Activated T-cell treated with anti-CD3 and anti-CD28 coated beads, Interleukin-2, amount 50 U/mL, for 48 hours (primary cell): Measurements from ENCODE around the gene SURF1.

Experiments
- DNase-seq, 2 experiments: peaks; one replicate each; pipeline ENCODE4 v3.0.0-alpha.2; 2020

Gene SURF1

GRCh38 chr9:133315997-133316396 lies 40.3 kb downstream of the SURF1 start:
- no peak for DNase-seq

DNA sequence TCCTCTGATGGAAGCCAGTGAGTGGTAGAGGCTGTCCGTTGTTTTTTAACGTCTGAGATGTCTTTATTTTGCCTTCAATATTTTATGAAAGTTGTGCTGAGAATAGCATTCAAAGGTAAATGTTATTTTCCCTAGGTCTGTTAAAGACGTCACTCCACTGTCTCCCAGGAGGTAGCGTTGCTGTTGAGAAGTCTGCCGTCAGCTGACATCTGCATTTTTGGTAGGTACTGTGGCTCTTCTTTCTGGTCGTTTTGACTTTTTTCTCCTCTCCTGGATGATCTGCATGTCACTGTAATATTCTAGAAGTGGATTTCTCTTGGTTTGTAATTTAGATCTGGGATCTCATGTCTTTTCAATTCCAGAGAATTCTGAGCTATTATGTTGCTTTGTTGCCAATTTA lies 46.7 kb downstream of the SURF1 start:
- DNase-seq = no peak

GRCh38 chr9:133307301-133307700 lies 49.0 kb downstream of the SURF1 start:
- no peak for DNase-seq

DNA sequence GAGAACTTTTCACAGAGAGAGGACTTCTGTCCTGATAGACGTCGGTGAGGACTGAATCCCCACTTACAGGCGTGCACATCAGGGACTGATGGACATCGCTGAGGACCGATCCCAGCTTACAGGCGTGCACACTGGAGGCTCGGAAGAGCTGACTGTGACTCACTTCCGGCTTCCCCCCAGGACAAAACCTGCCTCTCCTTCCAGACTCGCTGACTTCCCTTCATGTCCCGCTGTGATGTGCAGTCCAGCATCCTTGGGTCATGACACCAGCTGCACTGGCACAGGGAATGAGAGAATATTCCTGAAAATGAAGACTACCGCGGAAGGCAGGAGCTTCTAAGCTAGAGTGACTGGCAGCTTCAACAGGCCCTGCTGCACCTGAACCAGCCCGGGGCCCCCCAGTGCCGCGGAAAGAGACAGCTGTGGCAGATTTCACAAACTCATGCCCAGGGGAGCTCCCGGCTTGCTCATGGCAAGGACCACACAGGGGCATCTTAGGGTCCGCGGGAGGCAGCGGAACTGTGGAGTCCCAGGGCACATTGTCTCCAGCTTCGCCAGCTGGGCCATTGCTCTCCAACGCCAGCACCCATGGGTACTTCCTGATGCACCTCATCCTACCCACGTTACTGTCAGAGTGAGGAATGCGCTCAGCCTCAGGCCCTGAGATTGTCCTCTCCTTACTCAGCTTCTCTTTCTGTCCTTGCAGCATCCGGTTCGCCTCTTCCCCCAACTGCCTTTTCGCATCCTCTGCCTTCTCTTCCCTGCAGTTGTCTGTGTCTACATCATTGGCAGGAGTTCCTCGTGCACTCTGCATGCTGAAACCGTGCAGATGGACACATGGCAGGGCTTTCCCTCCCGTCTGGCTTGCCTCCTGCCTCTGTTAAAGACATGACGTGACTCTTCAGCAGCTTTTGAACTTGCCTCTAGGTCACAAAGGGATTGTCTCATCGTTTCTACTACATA lies 49.8 kb downstream of the SURF1 start:
- no peak for DNase-seq

DNA sequence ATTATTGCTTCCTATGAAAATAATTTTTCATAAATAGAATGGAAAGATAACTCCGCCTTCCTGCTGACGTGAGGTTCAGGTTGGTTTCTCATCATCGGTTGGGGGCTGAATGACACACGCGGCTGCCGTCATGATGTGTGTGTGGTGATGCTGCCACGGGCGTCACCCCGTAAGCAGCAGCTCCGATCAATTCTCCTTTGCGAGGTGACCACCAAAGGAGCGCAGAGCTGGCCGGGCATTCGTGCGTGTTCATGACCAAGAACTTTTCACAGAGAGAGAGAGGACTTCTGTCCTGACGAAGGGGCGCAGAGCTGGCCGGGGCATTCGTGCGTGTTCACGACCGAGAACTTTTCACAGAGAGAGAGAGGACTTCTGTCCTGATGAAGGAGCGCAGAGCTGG lies 50.6 kb downstream of the SURF1 start:
- no peak for DNase-seq

DNA sequence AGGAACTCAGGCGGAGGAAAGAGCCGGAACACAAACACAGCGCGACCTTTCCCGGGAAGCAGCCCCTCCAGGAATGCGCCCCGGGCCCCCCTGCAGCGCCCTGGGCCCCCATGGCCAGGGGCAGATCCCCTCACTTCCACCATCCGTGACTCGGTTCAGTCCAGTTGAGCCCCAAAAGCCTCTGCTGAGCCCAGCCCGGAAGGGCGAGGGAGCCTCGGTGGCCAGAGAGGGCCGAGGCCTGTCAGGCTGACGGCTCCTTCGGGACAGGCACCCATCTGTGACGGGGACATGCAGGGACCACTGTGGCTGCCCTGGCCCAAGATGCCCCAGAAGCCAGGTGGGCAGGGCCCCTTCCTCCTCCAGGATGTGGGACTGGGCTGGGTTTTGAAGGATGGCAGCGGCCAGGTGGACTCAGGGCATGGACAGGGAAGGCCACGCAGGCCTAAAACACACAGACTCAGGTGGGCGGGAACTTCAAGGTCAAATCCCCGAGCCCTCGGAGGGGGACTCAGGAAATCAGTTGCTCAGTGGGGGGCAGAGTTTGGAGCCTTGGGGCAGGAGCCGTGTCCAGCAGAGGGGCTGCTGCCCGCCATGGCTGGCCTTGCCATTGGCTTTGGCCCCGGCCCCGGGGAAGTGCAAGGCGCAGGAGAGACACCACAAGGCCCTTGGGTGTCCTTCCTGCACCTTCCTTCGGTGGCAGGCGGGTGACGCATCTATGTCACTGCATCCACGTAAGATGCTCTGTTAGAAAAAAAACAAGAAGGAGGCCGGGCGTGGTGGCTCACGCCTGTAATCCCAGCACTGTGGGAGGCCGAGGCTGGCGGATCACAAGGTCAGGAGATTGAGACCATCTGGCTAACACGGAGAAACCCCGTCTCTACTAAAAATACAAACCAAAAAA lies 51.6 kb downstream of the SURF1 start:
- DNase-seq = no peak

- DNase-seq = no peak
Observed at GRCh38 chr9:133304158-133304470, 52.2 kb downstream of the SURF1 start.

DNA sequence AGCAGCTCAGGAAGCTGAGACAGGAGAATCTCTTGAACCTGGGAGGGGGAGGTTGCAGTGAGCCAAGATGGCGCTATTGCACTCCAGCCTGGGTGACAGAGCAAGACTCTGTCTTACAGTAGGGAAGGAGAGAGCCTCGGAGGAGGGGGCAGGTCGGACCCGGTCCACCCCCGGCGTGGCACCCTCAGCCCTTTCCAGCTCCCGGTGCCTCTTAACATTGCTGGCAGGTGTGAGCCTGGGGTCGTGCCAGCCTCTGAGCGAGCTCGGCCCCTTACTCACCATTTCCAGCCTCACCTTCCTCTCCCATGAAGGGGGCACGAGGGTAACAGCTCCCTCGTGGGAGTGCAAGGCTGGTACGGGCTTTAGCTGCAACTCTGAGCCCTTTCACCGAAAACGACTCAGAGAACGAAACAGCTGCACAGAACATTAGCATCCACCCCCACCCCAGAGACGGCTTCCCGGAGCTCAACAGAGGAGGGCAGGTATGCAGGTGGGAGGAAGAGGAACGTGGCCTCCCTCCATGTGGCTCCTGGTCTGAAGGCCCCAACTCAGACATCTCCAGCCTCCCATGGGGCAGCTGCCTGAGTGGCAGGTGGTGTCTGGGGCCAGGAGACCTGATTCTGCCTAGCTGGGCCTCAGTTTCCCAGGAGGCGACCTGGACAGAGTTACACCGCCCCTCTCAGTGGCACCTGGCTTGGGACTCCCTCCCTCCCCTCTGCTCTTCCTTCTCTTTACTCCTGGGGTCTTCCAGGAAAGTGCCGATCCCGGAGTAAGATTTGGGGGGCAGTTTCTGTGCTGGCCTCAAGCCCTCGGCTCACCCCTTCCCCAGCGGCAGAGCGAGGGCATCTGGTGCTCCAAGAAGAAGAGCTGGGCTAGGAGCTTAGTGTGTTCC lies 52.8 kb downstream of the SURF1 start:
- no peak for DNase-seq
